Measurements from ENCODE around the gene RTN4IP1. TPM values are rescaled to one million over a fixed set of nuclear protein-coding genes. Genes with fewer than 3 reads are reported as not detected.
"Not testable (repeated sequence)": the region's sequence is repeated elsewhere in the genome, so short reads cannot be mapped to it uniquely, and the experiment has no call there.

The RTN4IP1 gene
- total RNA-seq, 4 donors from 2014 or later: 3.3 to 7.1 (median 6.8) TPM

DNA sequence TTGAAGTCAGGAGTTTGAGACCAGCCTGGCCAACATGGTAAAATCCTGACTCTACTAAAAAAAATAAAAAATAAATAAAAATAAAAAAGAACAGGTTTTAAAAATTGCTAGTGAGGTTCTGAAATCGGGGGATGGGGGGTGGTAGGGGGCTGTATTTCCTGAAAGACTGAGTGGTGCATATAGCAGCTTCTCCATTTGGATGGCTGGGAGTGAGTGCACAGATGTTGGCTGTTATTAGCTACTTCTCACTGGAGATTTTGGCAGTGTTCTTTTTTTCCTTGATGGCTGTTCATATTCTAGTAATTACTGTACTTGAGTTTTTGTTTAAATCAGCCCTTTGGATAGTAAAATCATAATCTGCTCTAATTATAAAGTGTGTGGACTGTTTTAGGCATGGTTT is 79.8 kb downstream of the RTN4IP1 start:
- 83 to 91% methylated on average over 1 of the region's 1 CpG for whole genome bisulfite sequencing, 2 donors
- peak overlapping the region in 1 of 4 donors; percentile 19 for H3K27ac ChIP-seq
- TF ChIP-seq EP300 (IDR thresholded peaks at IDR 0.05) (no peak), POLR2A (IDR thresholded peaks at IDR 0.05) (no peak)
- TF ChIP-seq, protein P1, sequence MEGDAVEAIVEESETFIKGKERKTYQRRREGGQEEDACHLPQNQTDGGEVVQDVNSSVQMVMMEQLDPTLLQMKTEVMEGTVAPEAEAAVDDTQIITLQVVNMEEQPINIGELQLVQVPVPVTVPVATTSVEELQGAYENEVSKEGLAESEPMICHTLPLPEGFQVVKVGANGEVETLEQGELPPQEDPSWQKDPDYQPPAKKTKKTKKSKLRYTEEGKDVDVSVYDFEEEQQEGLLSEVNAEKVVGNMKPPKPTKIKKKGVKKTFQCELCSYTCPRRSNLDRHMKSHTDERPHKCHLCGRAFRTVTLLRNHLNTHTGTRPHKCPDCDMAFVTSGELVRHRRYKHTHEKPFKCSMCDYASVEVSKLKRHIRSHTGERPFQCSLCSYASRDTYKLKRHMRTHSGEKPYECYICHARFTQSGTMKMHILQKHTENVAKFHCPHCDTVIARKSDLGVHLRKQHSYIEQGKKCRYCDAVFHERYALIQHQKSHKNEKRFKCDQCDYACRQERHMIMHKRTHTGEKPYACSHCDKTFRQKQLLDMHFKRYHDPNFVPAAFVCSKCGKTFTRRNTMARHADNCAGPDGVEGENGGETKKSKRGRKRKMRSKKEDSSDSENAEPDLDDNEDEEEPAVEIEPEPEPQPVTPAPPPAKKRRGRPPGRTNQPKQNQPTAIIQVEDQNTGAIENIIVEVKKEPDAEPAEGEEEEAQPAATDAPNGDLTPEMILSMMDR (IDR thresholded peaks at IDR 0.05): no peak
- peaks cover 0 to 12% (median 0%) of the 10 kb centered on the region in 3 donors for H3K36me3 ChIP-seq
- no peaks in the 10 kb centered on the region for H3K9me3 ChIP-seq
- H3K4me3 ChIP-seq: no peak overlapping the region
- no peaks in the 10 kb centered on the region for H3K27me3 ChIP-seq
- peaks cover 0 to 25% (median 8%) of the 10 kb centered on the region in 4 donors for H3K4me1 ChIP-seq
- DNase-seq (ENCODE audit: low spot score in 2 of 2): no peak

DNA sequence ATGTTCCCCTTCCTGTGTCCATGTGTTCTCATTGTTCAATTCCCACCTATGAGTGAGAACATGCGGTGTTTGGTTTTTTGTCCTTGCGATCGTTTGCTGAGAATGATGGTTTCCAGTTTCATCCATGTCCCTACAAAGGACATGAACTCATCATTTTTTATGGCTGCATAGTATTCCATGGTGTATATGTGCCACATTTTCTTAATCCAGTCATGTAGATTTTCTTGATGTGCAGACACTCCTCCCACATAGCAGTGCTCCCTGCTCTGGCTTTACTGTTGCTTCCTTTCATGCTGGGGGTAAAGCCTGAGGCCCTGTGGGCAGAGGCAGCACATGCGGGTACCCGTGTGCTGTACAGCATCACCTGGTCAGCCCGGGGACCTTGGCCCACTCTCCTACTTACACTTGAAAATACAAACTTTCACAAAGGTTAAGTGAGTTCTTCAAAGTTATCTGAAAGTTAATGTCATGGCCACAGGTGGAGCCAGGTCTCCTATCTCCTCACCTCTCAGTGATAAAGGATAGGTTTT is 80.3 kb downstream of the RTN4IP1 start:
- H3K27me3 ChIP-seq; DNase-seq (ENCODE audit: low spot score in 2 of 2); H3K36me3 ChIP-seq; H3K9me3 ChIP-seq; H3K4me3 ChIP-seq; H3K27ac ChIP-seq: not testable (repeated sequence)
- H3K4me1 ChIP-seq: peaks cover 0 to 25% (median 8%) of the 10 kb centered on the region in 4 donors
- WGBS, 2 donors: 95 to 96% methylated on average over 5 of the region's 6 CpGs

DNA sequence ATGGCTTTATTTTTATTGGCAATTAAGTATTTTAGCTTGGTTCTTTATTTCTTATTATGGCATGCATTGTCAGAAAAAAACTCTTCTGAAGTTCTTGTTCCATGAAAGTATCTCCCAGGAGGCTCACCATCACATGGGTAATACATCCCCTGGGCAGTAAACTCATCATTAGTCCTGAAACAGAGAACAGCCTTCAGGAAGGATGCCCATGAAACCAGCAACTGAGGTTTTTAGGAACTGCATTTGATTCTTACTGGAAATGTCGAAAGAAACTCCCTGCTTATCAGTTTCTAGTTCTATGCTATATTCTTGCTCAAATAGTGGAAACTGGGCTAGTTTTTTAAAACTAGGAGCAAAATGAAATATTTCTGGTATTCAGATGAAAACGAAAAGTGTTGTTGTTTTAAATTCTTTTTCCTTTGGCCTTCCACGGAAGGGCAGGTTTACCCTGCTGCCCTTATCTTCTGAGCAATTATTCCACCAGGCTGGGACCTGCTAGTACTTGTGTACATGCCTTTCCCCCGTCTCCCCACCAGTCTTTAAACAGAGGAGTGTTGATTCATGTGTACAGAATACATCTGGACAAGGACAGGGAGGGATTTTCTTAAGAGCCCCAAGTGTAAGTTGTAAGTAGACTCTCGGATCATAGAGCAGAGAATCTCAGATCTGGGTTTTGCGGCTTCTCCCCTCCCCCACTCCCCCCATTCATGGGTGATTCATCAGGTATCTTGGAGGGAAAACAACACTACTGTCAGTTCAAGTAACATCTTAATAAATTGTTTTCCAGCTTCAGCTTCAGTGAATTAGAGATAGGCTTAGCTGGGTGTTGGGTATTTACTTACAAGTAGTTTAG is 81.5 kb downstream of the RTN4IP1 start:
- no peak for TF ChIP-seq EP300 (IDR thresholded peaks at IDR 0.05)
- TF ChIP-seq, protein P1 (IDR thresholded peaks at IDR 0.05): no peak
- no peak for TF ChIP-seq POLR2A (IDR thresholded peaks at IDR 0.05)
- Histone ChIP-seq H3K36me3 (no peaks in the 10 kb centered on the region), H3K9me3 (no peaks in the 10 kb centered on the region), H3K4me1 (peaks cover 0 to 25% (median 8%) of the 10 kb centered on the region in 4 donors), H3K27me3 (no peaks in the 10 kb centered on the region), H3K4me3 (no peak overlapping the region), H3K27ac (peak overlapping the region in 3 of 4 donors; percentile 15 to 70 (median 64))
- 39 to 48% methylated on average over 6 of the region's 6 CpGs for WGBS, 2 donors
- no peak for DNase-seq (ENCODE audit: low spot score in 2 of 2)

DNA sequence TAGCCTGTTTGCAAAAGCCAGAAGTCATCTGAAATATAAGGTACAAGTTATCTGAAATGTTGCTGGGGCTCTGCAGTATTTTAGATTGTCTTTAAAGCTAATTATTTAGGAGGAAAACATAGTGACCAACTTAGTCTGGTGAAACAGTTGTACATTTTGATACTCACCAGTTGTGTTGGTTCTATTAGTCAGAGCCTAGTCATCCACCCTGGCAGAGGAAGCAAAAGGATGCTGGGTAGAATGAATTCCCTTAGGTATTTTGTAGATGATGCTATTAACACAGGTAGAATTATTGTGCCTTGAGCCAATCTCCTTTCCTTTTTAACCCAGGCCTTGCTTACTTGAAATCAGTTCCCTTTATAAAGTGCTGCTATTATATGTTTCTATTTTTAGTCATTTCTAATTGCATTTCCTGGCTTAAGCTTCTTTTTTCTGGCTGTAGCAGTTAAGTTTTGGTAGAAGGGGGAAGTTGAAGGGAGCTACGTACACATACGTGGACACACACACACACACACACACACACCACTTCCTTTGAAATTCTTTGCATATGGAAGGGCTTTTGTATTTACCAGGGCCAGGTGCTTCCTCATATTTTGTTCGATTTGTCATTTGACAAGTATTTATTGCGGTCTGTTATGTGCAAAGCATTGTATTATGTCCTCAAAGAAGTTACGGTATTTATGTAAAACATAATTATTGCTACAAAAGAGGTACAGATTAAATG is 82.4 kb downstream of the RTN4IP1 start:
- Histone ChIP-seq H3K36me3 (no peaks in the 10 kb centered on the region), H3K4me3 (no peak overlapping the region), H3K9me3 (no peaks in the 10 kb centered on the region), H3K27me3 (no peaks in the 10 kb centered on the region), H3K27ac (peak overlapping the region in 2 of 4 donors; percentile 50 to 70), H3K4me1 (peaks cover 0 to 25% (median 8%) of the 10 kb centered on the region in 4 donors)
- DNase-seq (ENCODE audit: low spot score in 2 of 2): no peak
- 35 to 39% methylated on average over 5 of the region's 5 CpGs for WGBS, 2 donors
- TF ChIP-seq, protein P1 (IDR thresholded peaks at IDR 0.05): no peak
- peak in 1 of 2 donors; percentile 11 for TF ChIP-seq EP300 (IDR thresholded peaks at IDR 0.05)

DNA sequence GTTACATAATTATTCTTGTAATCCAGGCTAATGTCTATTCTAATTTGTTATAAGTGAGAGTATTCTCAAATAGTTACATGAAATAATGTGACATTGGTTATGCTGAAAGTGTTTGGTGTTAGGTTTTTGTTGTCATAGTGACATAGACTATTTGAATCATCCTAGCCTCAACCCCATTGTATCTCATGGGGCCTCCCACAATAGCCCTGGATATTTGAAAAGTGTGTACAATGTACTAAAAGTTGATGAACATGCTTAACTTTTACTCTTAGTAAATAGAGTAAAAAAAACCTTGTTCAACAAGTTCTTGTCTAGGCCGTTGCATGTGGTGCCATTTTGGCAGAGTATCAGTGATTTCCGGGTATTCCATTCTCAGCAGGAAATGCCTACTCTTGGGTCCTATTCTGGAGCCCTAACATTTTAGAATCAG is 83.0 kb downstream of the RTN4IP1 start:
- 43 to 45% methylated on average over 2 of the region's 2 CpGs for WGBS, 2 donors
- H3K27ac ChIP-seq: peak overlapping the region in 2 of 4 donors; percentile 50 to 70
- no peak for DNase-seq (ENCODE audit: low spot score in 2 of 2)

More for the DNA sequence above, 83.0 kb downstream of the RTN4IP1 start:
- no peaks in the 10 kb centered on the region for H3K27me3 ChIP-seq
- peaks cover 0 to 25% (median 8%) of the 10 kb centered on the region in 4 donors for H3K4me1 ChIP-seq
- H3K9me3 ChIP-seq: no peaks in the 10 kb centered on the region
- H3K36me3 ChIP-seq: no peaks in the 10 kb centered on the region
- no peak overlapping the region for H3K4me3 ChIP-seq
- TF ChIP-seq, protein P1 (IDR thresholded peaks at IDR 0.05): no peak
- TF ChIP-seq POLR2A (IDR thresholded peaks at IDR 0.05) (no peak), EP300 (IDR thresholded peaks at IDR 0.05) (no peak)
